ENCODE data around the gene OPRL1.

Gene OPRL1

DNA sequence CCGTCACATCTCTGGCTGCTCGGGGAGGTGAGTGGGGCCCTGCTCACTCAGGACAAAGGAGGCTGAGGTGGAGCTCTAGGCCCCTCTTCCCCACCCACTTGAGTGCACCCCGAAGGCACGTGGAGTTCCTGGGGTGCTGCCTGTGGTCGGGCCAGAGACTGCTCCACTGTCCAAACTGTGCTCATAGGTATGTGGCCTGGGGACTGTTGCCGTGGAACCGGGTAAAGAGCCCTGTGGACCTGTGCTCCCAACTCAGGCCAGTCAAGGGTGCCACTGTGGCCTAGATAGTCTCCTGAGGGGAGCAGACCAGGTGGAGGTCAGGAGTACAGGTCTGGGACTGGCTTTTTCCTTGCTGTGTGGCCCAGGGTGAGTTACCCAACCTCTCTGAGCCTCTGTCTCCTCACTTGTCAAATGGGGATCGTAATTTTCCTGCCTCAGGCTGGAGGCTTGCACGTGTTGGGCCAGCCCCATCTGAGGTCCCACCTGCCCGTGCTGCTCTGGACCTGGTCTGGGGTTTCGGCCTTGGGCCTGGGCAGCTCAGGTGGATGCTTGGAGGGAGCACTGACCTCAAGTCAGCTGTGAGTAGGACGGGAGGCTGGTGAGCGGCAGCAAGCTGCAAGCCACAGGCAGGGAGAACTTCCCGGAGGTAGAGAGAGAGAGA is 39.9 kb downstream of the OPRL1 start:
- no peaks in the 10 kb centered on the region for H3K36me3 ChIP-seq (ENCODE audit: control insufficient read depth in 2 of 2, insufficient read depth in 1 of 2, low read length in 2 of 2)
- ChIA-PET CTCF (interaction anchor here (0.6 to 3.5 kb wide), 27 partner anchors 8 to 1410 kb away, joined by 3 to 35 read pairs (median 5); partner anchors contain the start of genes LKAAEAR1, PRPF6 and SAMD10), POLR2A (interaction anchor here (0.7 to 1.4 kb wide), 3 partner anchors 18 to 1733 kb away, joined by 4 read pairs; partner anchors contain the start of genes PRPF6 and RPS21)
- no peak overlapping the region for H3K27ac ChIP-seq (ENCODE audit: extremely low read depth, low read depth, low read length)
- H3K9me3 ChIP-seq (ENCODE audit: control insufficient read depth, insufficient read depth, low read depth, low read length), result no peaks in the 10 kb centered on the region
- no peaks in the 10 kb centered on the region for H3K4me1 ChIP-seq (ENCODE audit: control insufficient read depth, insufficient read depth, low read length)
- no peak overlapping the region for H3K4me3 ChIP-seq (ENCODE audit: low read depth, low read length)
- TF ChIP-seq ZFP37 (tag by site-specific recombination; IDR thresholded peaks at IDR 0.05) (no peak), SCRT1 (tag by site-specific recombination; IDR thresholded peaks at IDR 0.05; ENCODE audit: borderline replicate concordance) (no peak), ZNF133 (tag by site-specific recombination; IDR thresholded peaks at IDR 0.05) (no peak), ZNF221 (tag by site-specific recombination; IDR thresholded peaks at IDR 0.05; ENCODE audit: borderline replicate concordance) (no peak), ZNF2 (tag by site-specific recombination; IDR thresholded peaks at IDR 0.05) (no peak), HOXD13 (CRISPR knock-in tag; IDR thresholded peaks at IDR 0.05; ENCODE audit: borderline replicate concordance) (no peak), ZNF23 (tag by site-specific recombination; IDR thresholded peaks at IDR 0.05; ENCODE audit: borderline replicate concordance) (no peak), ZNF514 (tag by site-specific recombination; IDR thresholded peaks at IDR 0.05) (no peak), SP2 (tag by site-specific recombination; IDR thresholded peaks at IDR 0.05) (no peak), ZNF138 (tag by site-specific recombination; IDR thresholded peaks at IDR 0.05; ENCODE audit: borderline replicate concordance) (no peak), SP7 (tag by site-specific recombination; IDR thresholded peaks at IDR 0.05) (no peak), ZNF214 (tag by site-specific recombination; IDR thresholded peaks at IDR 0.05; ENCODE audit: borderline replicate concordance) (no peak), ZBTB17 (tag by site-specific recombination; IDR thresholded peaks at IDR 0.05) (no peak)
- TF ChIP-seq, protein P1, sequence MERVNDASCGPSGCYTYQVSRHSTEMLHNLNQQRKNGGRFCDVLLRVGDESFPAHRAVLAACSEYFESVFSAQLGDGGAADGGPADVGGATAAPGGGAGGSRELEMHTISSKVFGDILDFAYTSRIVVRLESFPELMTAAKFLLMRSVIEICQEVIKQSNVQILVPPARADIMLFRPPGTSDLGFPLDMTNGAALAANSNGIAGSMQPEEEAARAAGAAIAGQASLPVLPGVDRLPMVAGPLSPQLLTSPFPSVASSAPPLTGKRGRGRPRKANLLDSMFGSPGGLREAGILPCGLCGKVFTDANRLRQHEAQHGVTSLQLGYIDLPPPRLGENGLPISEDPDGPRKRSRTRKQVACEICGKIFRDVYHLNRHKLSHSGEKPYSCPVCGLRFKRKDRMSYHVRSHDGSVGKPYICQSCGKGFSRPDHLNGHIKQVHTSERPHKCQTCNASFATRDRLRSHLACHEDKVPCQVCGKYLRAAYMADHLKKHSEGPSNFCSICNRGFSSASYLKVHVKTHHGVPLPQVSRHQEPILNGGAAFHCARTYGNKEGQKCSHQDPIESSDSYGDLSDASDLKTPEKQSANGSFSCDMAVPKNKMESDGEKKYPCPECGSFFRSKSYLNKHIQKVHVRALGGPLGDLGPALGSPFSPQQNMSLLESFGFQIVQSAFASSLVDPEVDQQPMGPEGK (tag by site-specific recombination; IDR thresholded peaks at IDR 0.05), result no peak
- TF ChIP-seq, protein P2, sequence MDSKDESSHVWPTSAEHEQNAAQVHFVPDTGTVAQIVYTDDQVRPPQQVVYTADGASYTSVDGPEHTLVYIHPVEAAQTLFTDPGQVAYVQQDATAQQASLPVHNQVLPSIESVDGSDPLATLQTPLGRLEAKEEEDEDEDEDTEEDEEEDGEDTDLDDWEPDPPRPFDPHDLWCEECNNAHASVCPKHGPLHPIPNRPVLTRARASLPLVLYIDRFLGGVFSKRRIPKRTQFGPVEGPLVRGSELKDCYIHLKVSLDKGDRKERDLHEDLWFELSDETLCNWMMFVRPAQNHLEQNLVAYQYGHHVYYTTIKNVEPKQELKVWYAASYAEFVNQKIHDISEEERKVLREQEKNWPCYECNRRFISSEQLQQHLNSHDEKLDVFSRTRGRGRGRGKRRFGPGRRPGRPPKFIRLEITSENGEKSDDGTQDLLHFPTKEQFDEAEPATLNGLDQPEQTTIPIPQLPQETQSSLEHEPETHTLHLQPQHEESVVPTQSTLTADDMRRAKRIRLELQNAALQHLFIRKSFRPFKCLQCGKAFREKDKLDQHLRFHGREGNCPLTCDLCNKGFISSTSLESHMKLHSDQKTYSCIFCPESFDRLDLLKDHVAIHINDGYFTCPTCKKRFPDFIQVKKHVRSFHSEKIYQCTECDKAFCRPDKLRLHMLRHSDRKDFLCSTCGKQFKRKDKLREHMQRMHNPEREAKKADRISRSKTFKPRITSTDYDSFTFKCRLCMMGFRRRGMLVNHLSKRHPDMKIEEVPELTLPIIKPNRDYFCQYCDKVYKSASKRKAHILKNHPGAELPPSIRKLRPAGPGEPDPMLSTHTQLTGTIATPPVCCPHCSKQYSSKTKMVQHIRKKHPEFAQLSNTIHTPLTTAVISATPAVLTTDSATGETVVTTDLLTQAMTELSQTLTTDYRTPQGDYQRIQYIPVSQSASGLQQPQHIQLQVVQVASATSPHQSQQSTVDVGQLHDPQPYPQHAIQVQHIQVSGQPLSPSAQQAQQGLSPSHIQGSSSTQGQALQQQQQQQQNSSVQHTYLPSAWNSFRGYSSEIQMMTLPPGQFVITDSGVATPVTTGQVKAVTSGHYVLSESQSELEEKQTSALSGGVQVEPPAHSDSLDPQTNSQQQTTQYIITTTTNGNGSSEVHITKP (tag by site-specific recombination; IDR thresholded peaks at IDR 0.05), result no peak

DNA sequence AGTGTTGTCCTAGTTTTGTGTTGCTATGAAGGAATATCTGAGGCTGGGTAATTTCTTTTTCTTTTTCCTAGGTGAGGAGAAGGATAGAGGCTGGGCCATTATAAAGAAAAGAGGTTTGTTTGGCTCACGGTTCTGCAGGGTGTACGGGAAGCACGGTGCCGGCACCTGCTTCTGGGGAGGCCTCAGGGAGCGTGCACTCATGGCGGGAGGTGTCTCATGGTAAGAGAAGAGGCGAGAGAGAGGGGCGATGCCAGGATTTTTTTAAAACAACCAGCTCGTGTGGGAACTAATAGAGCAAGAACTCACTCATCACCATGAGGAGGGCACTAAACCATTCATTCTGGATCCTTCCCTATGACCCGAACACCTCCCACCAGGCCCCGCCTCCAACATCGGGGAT is 41.7 kb downstream of the OPRL1 start:
- Histone ChIP-seq H3K36me3 (ENCODE audit: control insufficient read depth in 2 of 2, insufficient read depth in 1 of 2, low read length in 2 of 2) (no peaks in the 10 kb centered on the region), H3K4me3 (ENCODE audit: low read depth, low read length) (no peak overlapping the region), H3K9me3 (ENCODE audit: control insufficient read depth, insufficient read depth, low read depth, low read length) (no peaks in the 10 kb centered on the region), H3K4me1 (ENCODE audit: control insufficient read depth, insufficient read depth, low read length) (no peaks in the 10 kb centered on the region), H3K27ac (ENCODE audit: extremely low read depth, low read depth, low read length) (no peak overlapping the region)
- TF ChIP-seq KLF7 (tag by site-specific recombination; IDR thresholded peaks at IDR 0.05; ENCODE audit: borderline replicate concordance), result no peak
- TF ChIP-seq ZNF629 (tag by site-specific recombination; IDR thresholded peaks at IDR 0.05), result no peak
- no peak for TF ChIP-seq ZBTB1 (tag by site-specific recombination; IDR thresholded peaks at IDR 0.05)
- no peak for TF ChIP-seq ZNF423 (tag by site-specific recombination; IDR thresholded peaks at IDR 0.05)
- TF ChIP-seq, protein P3, sequence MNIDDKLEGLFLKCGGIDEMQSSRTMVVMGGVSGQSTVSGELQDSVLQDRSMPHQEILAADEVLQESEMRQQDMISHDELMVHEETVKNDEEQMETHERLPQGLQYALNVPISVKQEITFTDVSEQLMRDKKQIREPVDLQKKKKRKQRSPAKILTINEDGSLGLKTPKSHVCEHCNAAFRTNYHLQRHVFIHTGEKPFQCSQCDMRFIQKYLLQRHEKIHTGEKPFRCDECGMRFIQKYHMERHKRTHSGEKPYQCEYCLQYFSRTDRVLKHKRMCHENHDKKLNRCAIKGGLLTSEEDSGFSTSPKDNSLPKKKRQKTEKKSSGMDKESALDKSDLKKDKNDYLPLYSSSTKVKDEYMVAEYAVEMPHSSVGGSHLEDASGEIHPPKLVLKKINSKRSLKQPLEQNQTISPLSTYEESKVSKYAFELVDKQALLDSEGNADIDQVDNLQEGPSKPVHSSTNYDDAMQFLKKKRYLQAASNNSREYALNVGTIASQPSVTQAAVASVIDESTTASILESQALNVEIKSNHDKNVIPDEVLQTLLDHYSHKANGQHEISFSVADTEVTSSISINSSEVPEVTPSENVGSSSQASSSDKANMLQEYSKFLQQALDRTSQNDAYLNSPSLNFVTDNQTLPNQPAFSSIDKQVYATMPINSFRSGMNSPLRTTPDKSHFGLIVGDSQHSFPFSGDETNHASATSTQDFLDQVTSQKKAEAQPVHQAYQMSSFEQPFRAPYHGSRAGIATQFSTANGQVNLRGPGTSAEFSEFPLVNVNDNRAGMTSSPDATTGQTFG (tag by site-specific recombination; IDR thresholded peaks at IDR 0.05; ENCODE audit: borderline replicate concordance), result no peak
- TF ChIP-seq, protein P4, sequence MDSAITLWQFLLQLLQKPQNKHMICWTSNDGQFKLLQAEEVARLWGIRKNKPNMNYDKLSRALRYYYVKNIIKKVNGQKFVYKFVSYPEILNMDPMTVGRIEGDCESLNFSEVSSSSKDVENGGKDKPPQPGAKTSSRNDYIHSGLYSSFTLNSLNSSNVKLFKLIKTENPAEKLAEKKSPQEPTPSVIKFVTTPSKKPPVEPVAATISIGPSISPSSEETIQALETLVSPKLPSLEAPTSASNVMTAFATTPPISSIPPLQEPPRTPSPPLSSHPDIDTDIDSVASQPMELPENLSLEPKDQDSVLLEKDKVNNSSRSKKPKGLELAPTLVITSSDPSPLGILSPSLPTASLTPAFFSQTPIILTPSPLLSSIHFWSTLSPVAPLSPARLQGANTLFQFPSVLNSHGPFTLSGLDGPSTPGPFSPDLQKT (IDR thresholded peaks at IDR 0.05; ENCODE audit: borderline replicate concordance, low read depth, low read length), result no peak
- CTCF ChIA-PET, result interaction anchor here (1.1 to 3.5 kb wide), 7 partner anchors 10 to 141 kb away, joined by 3 to 35 read pairs (median 10); partner anchors contain the start of genes LKAAEAR1, PRPF6 and SAMD10
- POLR2A ChIA-PET, result interaction anchor here (0.9 kb wide), 1 partner anchor 583 kb away, joined by 5 read pairs; no protein-coding TSS in a partner anchor

Data from HEK293 (cell line).